H1 (cell line): ENCODE data around the gene LIPC. TPM values are rescaled to one million over a fixed set of nuclear protein-coding genes. Genes with fewer than 3 reads are reported as not detected.

Source experiments
- CTCF ChIA-PET: fragments of 300-600 bp; sonication (Branson Sonifier 250); formaldehyde crosslinking; loops from one replicate; lab custom pipeline; 2021; ENCODE audit not compliant: partially characterized antibody; lab: Charles Lee
- POLR2A ChIA-PET: fragments of 300-600 bp; sonication (Branson Sonifier 250); formaldehyde crosslinking; loops from one replicate; lab custom pipeline; 2021; ENCODE audit warnings: inconsistent platforms; ENCODE audit not compliant: partially characterized antibody; lab: Charles Lee
- DNase-seq, 2 experiments: peaks; one replicate each; pipeline versions ENCODE4 v3.0.0 to v3.0.0-alpha.2; 2010 to 2022; ENCODE audit warnings: low spot score in 2 of 2, low read depth in 1 of 2, mixed read lengths in 1 of 2
- FAIRE-seq: peaks from 2 replicates; lab custom pipeline; 2011; peaks lifted over from hg19 to GRCh38; lab: Jason Lieb, UNC
- H2AFZ ChIP-seq: 2 replicates; pipeline ENCODE4 v1.8.1; 2012; ENCODE audit warnings: low read length, inconsistent platforms
- H2AK5ac ChIP-seq: 2 replicates; pipeline ENCODE4 v1.6.1; 2013; ENCODE audit warnings: low read depth, low read length
- H2BK120ac ChIP-seq: replicated peaks from 2 replicates; pipeline ENCODE3; 2013; ENCODE audit warnings: low read depth, low read length, inconsistent platforms
- H2BK12ac ChIP-seq: 2 replicates; pipeline ENCODE4 v1.6.1; 2013; ENCODE audit warnings: low read depth, low read length
- H2BK15ac ChIP-seq: 2 replicates; pipeline ENCODE4 v1.6.1; 2013; ENCODE audit warnings: low read length
- H2BK20ac ChIP-seq: 2 replicates; pipeline ENCODE4 v1.6.1; 2013; ENCODE audit warnings: low read length
- H2BK5ac ChIP-seq: 2 replicates; pipeline ENCODE4 v1.6.1; 2013; ENCODE audit warnings: low read depth, low read length
- H3K14ac ChIP-seq: 2 replicates; pipeline ENCODE4 v1.6.1; 2013; ENCODE audit warnings: inconsistent platforms; ENCODE audit not compliant: insufficient read length
- H3K18ac ChIP-seq: 2 replicates; pipeline ENCODE4 v1.6.1; 2013; ENCODE audit warnings: low read length; ENCODE audit errors: extremely low read depth
- H3K23ac ChIP-seq: 2 replicates; pipeline ENCODE4 v1.6.1; 2013; ENCODE audit warnings: inconsistent platforms; ENCODE audit not compliant: insufficient read length
- H3K23me2 ChIP-seq: 2 replicates; pipeline ENCODE4 v1.6.1; 2013; ENCODE audit warnings: low read depth, low read length
- H3K27ac ChIP-seq: 2 replicates; pipeline ENCODE4 v1.6.1; 2011; ENCODE audit warnings: low read depth, low read length, inconsistent platforms
- H3K27me3 ChIP-seq, 4 experiments: replicated peaks in 1 of 4; 1 replicate in 1 of 4; 2 replicates in 3 of 4; pipeline versions ENCODE4 v1.6.1 to v1.8.1; 2011 to 2013; ENCODE audit warnings: low read length in 3 of 4, mild to moderate bottlenecking in 3 of 4, inconsistent platforms in 2 of 4, mixed read lengths in 2 of 4, moderate library complexity in 1 of 4; ENCODE audit not compliant: control insufficient read depth in 3 of 4, insufficient read depth in 3 of 4; ENCODE audit errors: extremely low read depth in 1 of 4
- H3K36me3 ChIP-seq, 4 experiments: 2 replicates each; pipeline versions ENCODE4 v1.6.1 to v1.8.1; 2011 to 2013; ENCODE audit warnings: mild to moderate bottlenecking in 4 of 4, low read length in 3 of 4, moderate library complexity in 2 of 4, control low read depth in 1 of 4, inconsistent platforms in 1 of 4; ENCODE audit not compliant: insufficient read depth in 4 of 4, control insufficient read depth in 2 of 4
- H3K4ac ChIP-seq: replicated peaks from 2 replicates; pipeline ENCODE3; 2013; ENCODE audit warnings: low read length, low read depth, mixed read lengths, inconsistent platforms; ENCODE audit not compliant: insufficient read length
- H3K4me1 ChIP-seq, 4 experiments: replicated peaks in 1 of 4; 1 replicate in 1 of 4; 2 replicates in 3 of 4; pipeline versions ENCODE4 v1.6.1 to v1.8.1; 2011 to 2013; ENCODE audit warnings: low read length in 3 of 4, inconsistent platforms in 2 of 4, mixed read lengths in 1 of 4; ENCODE audit not compliant: insufficient read depth in 4 of 4, control insufficient read depth in 3 of 4
- H3K4me2 ChIP-seq, 2 experiments: 2 replicates each; pipeline versions ENCODE4 v1.6.1 to v1.8.1; 2011 to 2013; ENCODE audit warnings: low read depth in 2 of 2, low read length in 2 of 2, control low read depth in 1 of 2, inconsistent platforms in 1 of 2, mild to moderate bottlenecking in 1 of 2; ENCODE audit not compliant: insufficient read depth in 1 of 2
- H3K4me3 ChIP-seq, 4 experiments: fragments of 200-600, 300-600 bp in 1 of 4; sonication (generic), shearing (Covaris generic), sonication (Bioruptor Twin) in 1 of 4; 2 replicates each; pipeline versions ENCODE4 v1.5.1 to v1.8.1; 2011 to 2016; ENCODE audit warnings: low read length in 4 of 4, low read depth in 3 of 4, control low read depth in 2 of 4, inconsistent platforms in 2 of 4, mild to moderate bottlenecking in 2 of 4, mixed read lengths in 1 of 4, moderate library complexity in 1 of 4; ENCODE audit not compliant: insufficient read depth in 2 of 4; ENCODE audit errors: extremely low read depth in 1 of 4
- H3K56ac ChIP-seq: replicated peaks from 2 replicates; pipeline ENCODE3; 2013; ENCODE audit warnings: low read depth, mild to moderate bottlenecking, mixed read lengths, low read length, inconsistent platforms; ENCODE audit not compliant: insufficient read length
- H3K79me1 ChIP-seq: 2 replicates; pipeline ENCODE4 v1.6.1; 2013; ENCODE audit warnings: low read depth, low read length, control low read depth
- H3K79me2 ChIP-seq, 2 experiments: 2 replicates each; pipeline versions ENCODE4 v1.6.1 to v1.8.1; 2012 to 2013; ENCODE audit warnings: low read length in 2 of 2, mild to moderate bottlenecking in 2 of 2, inconsistent platforms in 1 of 2; ENCODE audit not compliant: insufficient read depth in 2 of 2, control insufficient read depth in 1 of 2
- H3K9ac ChIP-seq, 4 experiments: replicated peaks in 1 of 4; 1 replicate in 1 of 4; 2 replicates in 3 of 4; pipeline versions ENCODE4 v1.6.1 to v1.8.1; 2011 to 2013; ENCODE audit warnings: low read depth in 3 of 4, low read length in 3 of 4, control low read depth in 2 of 4, mild to moderate bottlenecking in 2 of 4, moderate library complexity in 2 of 4, inconsistent platforms in 1 of 4; ENCODE audit errors: extremely low read depth in 1 of 4
- H3K9me3 ChIP-seq, 2 experiments: 2 replicates each; pipeline versions ENCODE4 v1.6.1 to v1.8.1; 2012 to 2013; ENCODE audit warnings: mild to moderate bottlenecking in 2 of 2, moderate library complexity in 2 of 2, control low read depth in 1 of 2, inconsistent platforms in 1 of 2, low read depth in 1 of 2, low read length in 1 of 2, mixed read lengths in 1 of 2; ENCODE audit not compliant: insufficient read depth in 2 of 2
- H4K20me1 ChIP-seq, 2 experiments: replicated peaks in 1 of 2; 2 replicates each; pipeline versions ENCODE3 to v1.8.1; 2011 to 2013; ENCODE audit warnings: inconsistent platforms in 2 of 2, low read length in 2 of 2, mild to moderate bottlenecking in 1 of 2; ENCODE audit not compliant: insufficient read depth in 2 of 2, control insufficient read depth in 1 of 2
- H4K5ac ChIP-seq: 2 replicates; pipeline ENCODE4 v1.6.1; 2013; ENCODE audit warnings: low read length, low read depth, mixed read lengths, inconsistent platforms; ENCODE audit not compliant: insufficient read length
- H4K8ac ChIP-seq: 2 replicates; pipeline ENCODE4 v1.8.0; 2013; ENCODE audit warnings: mild to moderate bottlenecking, moderate library complexity, low read length, inconsistent platforms; ENCODE audit not compliant: insufficient read depth; ENCODE audit errors: extremely low read depth
- H4K91ac ChIP-seq: replicated peaks from 2 replicates; pipeline ENCODE3; 2013; ENCODE audit warnings: low read length, mixed read lengths, inconsistent platforms; ENCODE audit not compliant: insufficient read length
- CBX8 ChIP-seq: fragments of 300-800, 300-1000 bp; sonication (generic); IDR thresholded peaks from 2 replicates; pipeline ENCODE4 v1.7.1; 2016; ENCODE audit warnings: low read depth, low read length, borderline replicate concordance
- CHD2 ChIP-seq: IDR thresholded peaks from 2 replicates; pipeline ENCODE4 v1.6.1; 2012; ENCODE audit warnings: low read length, improper control_type of control experiment
- KDM4A ChIP-seq: IDR thresholded peaks from one replicate; pipeline ENCODE4 v1.7.1; 2012; ENCODE audit warnings: low read depth, mild to moderate bottlenecking, moderate library complexity, low read length, inconsistent platforms; ENCODE audit not compliant: severe bottlenecking
- RNF2 ChIP-seq: fragments of 200-900, 300-1000 bp; sonication (generic); IDR thresholded peaks from 2 replicates; pipeline ENCODE4 v1.7.1; 2016; ENCODE audit warnings: borderline replicate concordance, low read depth, mild to moderate bottlenecking, antibody characterized with exemption, low read length; ENCODE audit not compliant: poor library complexity, severe bottlenecking; ENCODE audit errors: missing control alignments
- SIN3A ChIP-seq, 2 experiments: IDR thresholded peaks in 1 of 2; conservative IDR thresholded peaks in 1 of 2; 2 replicates each; pipeline ENCODE4 v1.6.1; 2011 to 2012; ENCODE audit warnings: low read length in 2 of 2, improper control_type of control experiment in 1 of 2, low read depth in 1 of 2, mild to moderate bottlenecking in 1 of 2
- SIRT6 ChIP-seq: IDR thresholded peaks from one replicate; pipeline ENCODE4 v1.7.1; 2012; ENCODE audit warnings: low read length, inconsistent platforms
- TCF12 ChIP-seq: IDR thresholded peaks from 2 replicates; pipeline ENCODE4 v1.6.1; 2011; ENCODE audit warnings: low read depth, mild to moderate bottlenecking, low read length
- WGBS, 2 experiments: shearing (Covaris generic) in 1 of 2; methylation state at CpG; one replicate each; pipeline versions ENCODE4 v1.1.6 to v1.1.7; 2013 to 2015; ENCODE audit warnings: low lambda C conversion rate in 2 of 2, mixed read lengths in 2 of 2, inconsistent platforms in 1 of 2, low coverage in 1 of 2, missing lambda C conversion rate in 1 of 2; ENCODE audit not compliant: insufficient replicate concordance in 2 of 2, insufficient coverage in 1 of 2, insufficient read length in 1 of 2; ENCODE audit errors: extremely low coverage in 1 of 2, missing lambda C conversion rate in 1 of 2; 5-methylcytosine and 5-hydroxymethylcytosine counted together
- polyA plus RNA-seq, 7 experiments: library from polyadenylated mRNA; depleted of rRNA in 3 of 7; stranded (reverse) in 5 of 7; unstranded in 2 of 7; fragments of >200 nt in 5 of 7; fragments of 200-250 nt in 2 of 7; gene quantifications; 1 replicate in 5 of 7; 2 replicates in 1 of 7; 4 replicates in 1 of 7; pipeline versions ENCODE4 v1.2.1 to v1.2.3, GENCODE V29; 2011 to 2013; ENCODE audit warnings: missing spikeins in 2 of 7, mixed read lengths in 2 of 7
- total RNA-seq: library from RNA; stranded (reverse); fragmentation: NEBNext Ultra II Directional; extraction: Animal tissue kit (Norgen Biotek cat#: 25700); gene quantifications from 2 replicates; pipeline ENCODE4 v1.2.1, GENCODE V29; 2021
- TF ChIP-seq, protein P1 (sequence below): IDR thresholded peaks from 2 replicates; pipeline ENCODE4 v1.6.1; 2012; ENCODE audit warnings: low read length, inconsistent platforms

The LIPC gene
- total and polyA plus RNA-seq, 2 of the 8 experiments (the other 6 are each of a cell fraction or from before 2014, with no cell fraction given) = not detected

- Histone ChIP-seq H3K79me1 (no peaks in the 10 kb centered on the region), H4K5ac (no peak overlapping the region), H3K14ac (no peak overlapping the region), H3K36me3 (no peaks in the 10 kb centered on the region; a peak in 1 of 8 replicates), H2BK12ac (no peak overlapping the region), H4K20me1 (no peaks in the 10 kb centered on the region), H3K4me3 (no peak overlapping the region), H2BK120ac (no peak overlapping the region), H2BK20ac (no peak overlapping the region), H3K79me2 (no peaks in the 10 kb centered on the region), H3K27me3 (no peaks in the 10 kb centered on the region; a peak in 1 of 7 replicates), H3K18ac (no peak overlapping the region), H2BK15ac (no peak overlapping the region), H3K4ac (no peak overlapping the region), H2BK5ac (no peak overlapping the region), H3K4me1 (no peaks in the 10 kb centered on the region), H3K23ac (no peak overlapping the region), H4K8ac (no peak overlapping the region), H3K9me3 (no peaks in the 10 kb centered on the region), H2AK5ac (no peak overlapping the region), H4K91ac (no peak overlapping the region), H3K27ac (no peak overlapping the region), H3K23me2 (no peaks in the 10 kb centered on the region), H2AFZ (no peak overlapping the region), H3K56ac (no peak overlapping the region), H3K4me2 (no peak overlapping the region), H3K9ac (no peak overlapping the region)
- no peak for FAIRE-seq
- no peak for DNase-seq
- ChIA-PET CTCF (no interaction called here), POLR2A (no interaction called here)
- 96% methylated on average over 4 of the region's 4 CpGs; no CpG with 5 or more reads in 1 of the 2 experiments for WGBS, 2 experiments
- TF ChIP-seq, protein P1, sequence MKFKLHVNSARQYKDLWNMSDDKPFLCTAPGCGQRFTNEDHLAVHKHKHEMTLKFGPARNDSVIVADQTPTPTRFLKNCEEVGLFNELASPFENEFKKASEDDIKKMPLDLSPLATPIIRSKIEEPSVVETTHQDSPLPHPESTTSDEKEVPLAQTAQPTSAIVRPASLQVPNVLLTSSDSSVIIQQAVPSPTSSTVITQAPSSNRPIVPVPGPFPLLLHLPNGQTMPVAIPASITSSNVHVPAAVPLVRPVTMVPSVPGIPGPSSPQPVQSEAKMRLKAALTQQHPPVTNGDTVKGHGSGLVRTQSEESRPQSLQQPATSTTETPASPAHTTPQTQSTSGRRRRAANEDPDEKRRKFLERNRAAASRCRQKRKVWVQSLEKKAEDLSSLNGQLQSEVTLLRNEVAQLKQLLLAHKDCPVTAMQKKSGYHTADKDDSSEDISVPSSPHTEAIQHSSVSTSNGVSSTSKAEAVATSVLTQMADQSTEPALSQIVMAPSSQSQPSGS = no peak
- TF ChIP-seq SIRT6 = no peak
- TF ChIP-seq SIN3A (conservative IDR thresholded peaks at IDR 0.05 in 1 of 2, IDR thresholded peaks at IDR 0.05 in 1 of 2; ENCODE audit: low read depth in 1 of 2, low read length in 2 of 2) = no peak
- no peak for TF ChIP-seq CHD2
- TF ChIP-seq TCF12 = no peak
- no peak for TF ChIP-seq CBX8
- no peak for TF ChIP-seq RNF2
- TF ChIP-seq KDM4A = no peak
Measured at GRCh38 chr15:58399739-58400138, 32.1 kb upstream of the LIPC start.
